ENCODE measurements around the gene LRRIQ4.

The LRRIQ4 gene

DNA sequence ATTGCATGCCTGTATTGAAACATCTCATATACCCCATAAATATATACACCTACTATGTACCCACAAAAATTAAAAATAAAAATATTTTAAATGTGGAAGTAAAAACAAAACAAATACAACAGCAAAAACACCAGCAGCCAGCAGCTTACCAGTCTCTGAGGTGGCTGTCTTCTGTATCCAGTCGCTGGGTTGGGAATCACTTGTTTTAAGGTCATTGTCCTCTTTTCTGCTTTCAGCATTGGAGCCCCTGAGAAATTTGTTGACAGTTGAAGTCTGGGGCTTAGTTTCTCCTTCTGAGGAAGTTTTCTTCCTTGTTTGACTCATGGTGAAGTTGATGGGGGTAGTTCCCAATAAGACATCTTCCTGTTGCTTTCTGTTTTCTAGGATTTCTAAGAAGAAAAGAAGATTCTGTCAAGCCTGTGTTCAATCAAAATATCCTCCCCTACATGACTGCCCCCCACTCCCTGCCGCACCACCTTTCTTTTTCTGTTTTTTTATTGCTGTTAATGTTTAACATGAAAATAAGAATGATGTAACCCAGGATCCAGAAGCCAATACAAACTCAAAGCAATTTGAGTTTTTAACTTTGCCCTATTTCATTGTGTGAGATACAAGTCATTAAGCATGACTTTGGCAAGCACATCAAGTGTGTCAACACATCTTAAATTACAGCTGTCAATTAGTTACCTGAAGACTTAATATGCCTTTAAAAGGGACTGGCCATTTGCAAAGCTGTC is 57.0 kb downstream of the LRRIQ4 start, which contains the start of gene LRRC31:
Gene LRRC31 (minus strand): TSS at position 452 of the 737 bp plus-strand sequence. CDS start 128 bp downstream, at position 324.
- Histone ChIP-seq H3K36me3 (ENCODE audit: control insufficient read depth in 1 of 2, insufficient read depth in 2 of 2, low read depth in 1 of 2, low read length in 2 of 2) (no peaks in the 10 kb centered on the region), H2AK5ac (ENCODE audit: low read length, severe bottlenecking) (no peak within 1 kb of the TSS), H2BK120ac (ENCODE audit: low read depth, low read length) (no peak within 1 kb of the TSS), H3K27ac (ENCODE audit: low read length, poor library complexity, severe bottlenecking) (peak within 1 kb of the TSS; percentile 8), H3K4me1 (ENCODE audit: control insufficient read depth, insufficient read depth, low read depth, low read length) (peaks cover 9% of the 10 kb centered on the region), H3K27me3 (ENCODE audit: control insufficient read depth in 1 of 2, insufficient read depth in 1 of 2, low read length in 2 of 2) (peaks cover 4 to 9% of the 10 kb centered on the region in 2 experiments), H2BK5ac (ENCODE audit: low read depth, low read length, poor library complexity, severe bottlenecking) (peak within 1 kb of the TSS; percentile 19), H3K4ac (ENCODE audit: low read depth in 1 of 2, low read length in 2 of 2) (no peak within 1 kb of the TSS), H3K4me2 (ENCODE audit: low read length, poor library complexity, severe bottlenecking) (peak within 1 kb of the TSS; percentile 45), H3K23ac (ENCODE audit: low read length in 2 of 2) (no peak within 1 kb of the TSS), H3K4me3 (ENCODE audit: insufficient read depth in 1 of 2, low read depth in 1 of 2, low read length in 2 of 2) (no peak within 1 kb of the TSS), H2BK15ac (ENCODE audit: low read depth, poor library complexity, severe bottlenecking) (no peak within 1 kb of the TSS), H2AFZ (ENCODE audit: low read depth, low read length) (no peak within 1 kb of the TSS), H3K9me3 (ENCODE audit: control insufficient read depth, low read length) (no peaks in the 10 kb centered on the region), H3K9ac (ENCODE audit: low read length) (no peak within 1 kb of the TSS), H3K79me1 (replicated peaks; ENCODE audit: low read length, poor library complexity, severe bottlenecking) (no peaks in the 10 kb centered on the region), H3K18ac (ENCODE audit: low read depth in 1 of 2, low read length in 2 of 2) (no peak within 1 kb of the TSS), H4K8ac (ENCODE audit: low read length) (no peak within 1 kb of the TSS), H3K14ac (ENCODE audit: low read length in 2 of 2) (no peak within 1 kb of the TSS), H4K91ac (ENCODE audit: low read length) (no peak within 1 kb of the TSS), H2BK12ac (ENCODE audit: low read length in 2 of 2) (no peak within 1 kb of the TSS)
- DNase-seq = no peak
- 86% methylated on average over 1 of the region's 2 CpGs for WGBS

DNA sequence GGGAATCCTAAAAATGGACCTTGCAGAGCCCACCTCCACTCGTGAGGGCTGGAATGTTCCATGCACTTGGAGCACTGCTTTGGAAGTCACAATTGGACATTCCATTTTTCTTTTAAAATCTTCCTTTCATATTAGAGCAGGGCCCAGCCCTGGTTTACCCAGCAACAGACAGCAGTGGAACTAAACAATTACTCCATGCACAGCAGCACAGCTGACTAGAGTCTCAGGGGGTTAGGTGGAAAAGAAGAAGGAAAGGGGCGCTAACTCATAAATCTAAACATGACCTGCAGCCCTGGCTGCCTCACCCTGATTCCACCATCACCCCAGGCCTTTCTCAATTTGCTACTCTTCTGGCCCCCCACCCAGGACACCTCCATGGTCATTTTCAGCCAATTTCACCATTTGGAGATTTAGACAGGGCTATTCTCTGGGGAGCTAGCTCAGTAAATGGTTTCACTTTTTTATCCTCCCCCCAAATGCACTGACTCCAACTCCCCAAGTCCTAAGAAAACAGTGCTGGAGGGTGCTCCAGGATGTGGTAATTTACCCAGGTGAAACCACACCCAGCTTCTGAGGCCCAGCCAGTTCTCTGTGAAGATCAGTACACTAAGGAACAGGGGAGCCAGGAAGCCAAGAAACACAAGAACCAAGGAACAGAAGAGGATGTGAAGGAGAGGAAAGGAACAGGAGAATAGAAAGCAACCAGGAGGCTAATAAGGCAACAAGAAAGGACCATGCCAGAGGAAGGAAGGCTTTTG is 58.6 kb downstream of the LRRIQ4 start:
- no peaks in the 10 kb centered on the region for H3K79me1 ChIP-seq (replicated peaks; ENCODE audit: low read length, poor library complexity, severe bottlenecking)
- no peaks in the 10 kb centered on the region for H3K36me3 ChIP-seq (ENCODE audit: control insufficient read depth in 1 of 2, insufficient read depth in 2 of 2, low read depth in 1 of 2, low read length in 2 of 2)

GRCh38 chr3:169879013-169879557 is 66.4 kb downstream of the LRRIQ4 start:
- H3K23ac ChIP-seq (ENCODE audit: low read length in 2 of 2) = no peak overlapping the region
- H2BK12ac ChIP-seq (ENCODE audit: low read length in 2 of 2) = no peak overlapping the region
- H3K27me3 ChIP-seq (ENCODE audit: control insufficient read depth in 1 of 2, insufficient read depth in 1 of 2, low read length in 2 of 2) = peaks cover 0 to 4% of the 10 kb centered on the region in 2 experiments
- no peak overlapping the region for H2AK5ac ChIP-seq (ENCODE audit: low read length, severe bottlenecking)
- H3K4ac ChIP-seq (ENCODE audit: low read depth in 1 of 2, low read length in 2 of 2) = no peak overlapping the region
- no peak overlapping the region for H3K18ac ChIP-seq (ENCODE audit: low read depth in 1 of 2, low read length in 2 of 2)
- no peak overlapping the region for H2BK120ac ChIP-seq (ENCODE audit: low read depth, low read length)
- H2BK15ac ChIP-seq (ENCODE audit: low read depth, poor library complexity, severe bottlenecking) = no peak overlapping the region
- no peak overlapping the region for H3K9ac ChIP-seq (ENCODE audit: low read length)
- H3K36me3 ChIP-seq (ENCODE audit: control insufficient read depth in 1 of 2, insufficient read depth in 2 of 2, low read depth in 1 of 2, low read length in 2 of 2) = no peaks in the 10 kb centered on the region
- no peak overlapping the region for H3K14ac ChIP-seq (ENCODE audit: low read length in 2 of 2)
- no peak overlapping the region for H2AFZ ChIP-seq (ENCODE audit: low read depth, low read length)
- H3K4me2 ChIP-seq (ENCODE audit: low read length, poor library complexity, severe bottlenecking) = no peak overlapping the region
- no peak overlapping the region for H2BK5ac ChIP-seq (ENCODE audit: low read depth, low read length, poor library complexity, severe bottlenecking)
- H3K79me1 ChIP-seq (replicated peaks; ENCODE audit: low read length, poor library complexity, severe bottlenecking) = no peaks in the 10 kb centered on the region
- 86% methylated on average over 4 of the region's 8 CpGs for WGBS
- no peak overlapping the region for H4K8ac ChIP-seq (ENCODE audit: low read length)
- H3K4me3 ChIP-seq (ENCODE audit: insufficient read depth in 1 of 2, low read depth in 1 of 2, low read length in 2 of 2) = no peak overlapping the region
- DNase-seq = no peak
- no peak overlapping the region for H4K91ac ChIP-seq (ENCODE audit: low read length)
- H3K9me3 ChIP-seq (ENCODE audit: control insufficient read depth, low read length) = no peaks in the 10 kb centered on the region
- peaks cover 3% of the 10 kb centered on the region for H3K4me1 ChIP-seq (ENCODE audit: control insufficient read depth, insufficient read depth, low read depth, low read length)
- no peak overlapping the region for H3K27ac ChIP-seq (ENCODE audit: low read length, poor library complexity, severe bottlenecking)

More for the DNA sequence above, 58.6 kb downstream of the LRRIQ4 start:
- no peak overlapping the region for H3K18ac ChIP-seq (ENCODE audit: low read depth in 1 of 2, low read length in 2 of 2)
- H3K14ac ChIP-seq (ENCODE audit: low read length in 2 of 2) = no peak overlapping the region
- no peak overlapping the region for H3K4me3 ChIP-seq (ENCODE audit: insufficient read depth in 1 of 2, low read depth in 1 of 2, low read length in 2 of 2)
- no peak overlapping the region for H4K91ac ChIP-seq (ENCODE audit: low read length)
- no peak overlapping the region for H2BK12ac ChIP-seq (ENCODE audit: low read length in 2 of 2)
- H3K4me2 ChIP-seq (ENCODE audit: low read length, poor library complexity, severe bottlenecking) = no peak overlapping the region
- H3K27ac ChIP-seq (ENCODE audit: low read length, poor library complexity, severe bottlenecking) = no peak overlapping the region
- H3K4me1 ChIP-seq (ENCODE audit: control insufficient read depth, insufficient read depth, low read depth, low read length) = peaks cover 9% of the 10 kb centered on the region
- H3K23ac ChIP-seq (ENCODE audit: low read length in 2 of 2) = peak overlapping the region in 1 of 2 experiments; percentile 49
- no peak overlapping the region for H2BK120ac ChIP-seq (ENCODE audit: low read depth, low read length)
- no peak overlapping the region for H2BK15ac ChIP-seq (ENCODE audit: low read depth, poor library complexity, severe bottlenecking)
- H3K9me3 ChIP-seq (ENCODE audit: control insufficient read depth, low read length) = no peaks in the 10 kb centered on the region
- H3K4ac ChIP-seq (ENCODE audit: low read depth in 1 of 2, low read length in 2 of 2) = no peak overlapping the region
- no peak overlapping the region for H2AFZ ChIP-seq (ENCODE audit: low read depth, low read length)
- DNase-seq = no peak
- no peak overlapping the region for H4K8ac ChIP-seq (ENCODE audit: low read length)
- H2AK5ac ChIP-seq (ENCODE audit: low read length, severe bottlenecking) = no peak overlapping the region
- no peak overlapping the region for H2BK5ac ChIP-seq (ENCODE audit: low read depth, low read length, poor library complexity, severe bottlenecking)
- 89% methylated on average over 1 of the region's 2 CpGs for WGBS
- no peak overlapping the region for H3K9ac ChIP-seq (ENCODE audit: low read length)
- no peaks in the 10 kb centered on the region for H3K27me3 ChIP-seq (ENCODE audit: control insufficient read depth in 1 of 2, insufficient read depth in 1 of 2, low read length in 2 of 2)

Data from mesenchymal stem cell (in vitro differentiated cells and primary cell).